ENCODE data around the gene BST2.
A peak's percentile ranks its signal among the peaks of the same experiment; 100 is the strongest.
"Not testable (repeated sequence)": the region's sequence is repeated elsewhere in the genome, so short reads cannot be mapped to it uniquely, and the experiment has no call there.

Gene BST2

DNA sequence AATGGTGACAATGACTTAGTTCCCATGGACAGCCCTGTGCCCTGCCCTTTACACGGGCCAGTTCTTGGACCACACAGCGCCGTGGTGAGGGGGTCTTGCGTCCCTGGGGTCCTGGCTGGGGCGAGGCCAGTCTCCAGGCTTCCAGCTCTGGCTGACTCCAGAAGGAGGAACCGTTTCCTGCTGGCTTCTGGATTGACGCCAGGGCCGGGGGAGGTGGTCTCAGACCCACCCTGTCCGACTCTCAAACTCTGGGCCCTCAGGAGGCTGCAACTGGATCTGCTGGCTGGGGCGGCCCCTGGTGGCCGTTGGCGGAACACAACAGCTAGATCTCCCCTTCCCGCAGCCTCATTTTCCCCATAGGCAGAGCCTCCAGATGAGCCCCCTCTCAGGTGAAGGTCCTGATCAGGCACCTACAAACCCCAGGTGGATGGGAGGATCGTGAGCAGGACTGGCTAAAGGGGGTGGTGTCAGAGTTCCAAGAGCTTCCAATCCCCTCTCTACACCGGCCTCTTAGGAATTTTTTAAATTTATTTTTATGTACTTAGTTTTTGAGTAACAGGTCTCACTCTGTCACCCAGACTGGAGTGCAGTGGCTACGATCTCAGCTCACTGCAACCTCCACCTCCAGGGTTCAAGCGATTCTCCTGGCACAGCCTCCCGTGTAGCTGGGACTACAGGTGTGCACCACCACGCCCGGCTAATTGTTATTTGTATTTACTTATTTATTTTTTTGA lies 19.4 kb downstream of the BST2 start:
- peak; percentile 18 for DNase-seq

DNA sequence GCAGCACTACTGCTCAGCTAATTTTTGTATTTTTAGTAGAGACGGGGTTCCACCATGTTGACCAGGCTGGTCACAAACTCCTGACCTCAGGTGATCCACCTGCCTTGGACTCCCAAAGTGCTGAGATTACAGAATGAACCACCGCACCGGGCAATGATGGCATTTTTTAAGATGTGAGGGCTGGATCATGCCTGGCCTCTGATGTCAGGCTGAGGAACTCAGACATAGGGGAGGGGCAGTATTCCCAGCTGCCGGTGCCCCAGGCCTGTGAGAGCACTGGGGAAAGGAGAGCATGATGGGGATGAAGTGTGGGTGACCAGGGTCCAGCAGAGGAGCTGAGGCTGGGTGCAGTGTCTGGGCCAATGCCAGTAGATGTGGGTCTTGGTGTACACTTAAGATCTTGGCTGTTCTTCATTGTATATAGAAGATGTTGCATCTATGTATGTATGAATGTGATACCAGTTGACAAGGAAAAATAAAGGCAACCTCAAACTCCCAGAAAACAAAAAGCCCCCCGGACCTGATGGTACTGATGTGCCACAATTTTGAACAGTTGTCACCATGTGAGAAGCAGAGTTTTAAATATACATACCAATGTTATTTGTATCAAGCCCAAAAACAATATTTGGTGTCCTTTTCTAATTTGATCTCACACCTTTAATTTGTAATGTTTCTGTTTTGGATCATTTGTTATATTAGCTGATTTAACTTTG lies 24.8 kb downstream of the BST2 start:
- no peak for DNase-seq

DNA sequence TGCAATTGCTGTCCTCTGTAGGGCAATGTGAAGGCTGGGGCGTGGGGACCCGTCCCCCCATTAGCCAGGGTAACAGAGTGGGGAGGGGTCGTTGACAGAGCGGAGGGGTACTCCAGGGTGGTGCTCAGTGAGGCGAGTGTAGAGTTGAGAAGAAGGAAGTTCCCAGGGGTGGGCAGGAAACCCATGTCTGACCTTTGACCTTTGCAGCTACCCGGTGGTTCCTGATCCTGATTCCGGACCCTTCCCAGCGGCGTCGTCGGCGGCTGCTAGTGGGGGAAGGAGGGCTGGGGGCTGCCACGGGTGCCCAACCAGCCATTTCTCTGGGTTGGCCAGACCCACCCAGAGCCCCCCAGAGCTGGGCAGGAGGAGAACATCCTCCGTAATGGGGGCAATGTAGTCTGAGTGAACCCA lies 26.2 kb downstream of the BST2 start:
- no peak for DNase-seq

DNA sequence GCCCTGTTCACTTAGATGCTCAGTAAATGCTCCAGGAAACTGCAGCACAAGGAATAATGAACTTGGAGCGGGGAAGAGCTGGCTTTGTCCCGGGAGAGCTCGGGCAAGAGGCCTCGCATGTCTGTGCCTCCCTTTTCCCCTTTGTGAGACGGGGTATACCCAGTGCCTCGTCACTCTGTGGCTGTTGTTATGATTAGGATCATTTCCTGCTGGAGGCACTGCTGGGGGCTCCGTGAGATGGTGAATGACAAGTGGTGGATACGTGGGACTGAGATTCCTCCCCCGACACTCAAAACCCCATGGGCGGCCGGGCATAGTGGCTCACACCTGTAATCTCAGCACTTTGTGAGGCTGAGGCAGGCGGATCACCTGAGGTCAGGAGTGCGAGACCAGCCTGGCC lies 27.2 kb downstream of the BST2 start:
- DNase-seq, result no peak

DNA sequence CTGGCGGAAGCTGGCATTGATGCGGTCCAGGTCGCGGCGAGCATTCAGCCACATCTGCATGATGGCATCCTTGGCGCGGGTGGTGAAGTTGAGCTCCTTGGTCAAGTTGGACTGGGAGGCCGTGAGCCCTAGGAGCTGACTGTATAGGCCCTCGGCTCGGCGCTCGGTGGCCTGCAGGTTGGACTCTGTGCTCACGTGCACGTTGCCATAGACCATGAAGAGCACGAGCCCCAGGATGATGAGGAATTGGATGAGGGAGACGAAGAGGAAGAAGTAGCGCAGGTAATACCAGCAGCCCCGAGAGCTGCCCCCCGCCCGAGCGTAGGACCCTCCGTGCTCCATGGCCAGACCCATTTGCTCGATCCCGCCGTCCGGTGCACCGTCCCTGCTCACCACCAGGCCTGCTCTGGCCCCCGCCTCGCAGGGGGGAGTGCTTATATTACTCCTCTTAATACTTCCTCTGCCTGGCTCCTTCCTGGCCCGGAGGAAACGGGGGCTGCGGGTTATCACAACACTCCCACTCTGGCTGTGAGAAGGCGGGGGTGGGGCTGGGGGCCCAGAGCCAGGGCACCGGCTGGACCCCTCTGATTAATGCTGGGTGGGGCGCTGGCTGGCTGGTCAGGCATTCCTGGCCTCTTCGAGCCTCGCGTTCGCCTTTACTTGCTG lies 28.4 kb downstream of the BST2 start, which contains the start of gene PLVAP:
Gene PLVAP, minus strand, starts transcription at position 408 of the 666 bp plus-strand sequence. Its CDS starts 54 bp downstream, at position 354.
- no peak for DNase-seq

DNA sequence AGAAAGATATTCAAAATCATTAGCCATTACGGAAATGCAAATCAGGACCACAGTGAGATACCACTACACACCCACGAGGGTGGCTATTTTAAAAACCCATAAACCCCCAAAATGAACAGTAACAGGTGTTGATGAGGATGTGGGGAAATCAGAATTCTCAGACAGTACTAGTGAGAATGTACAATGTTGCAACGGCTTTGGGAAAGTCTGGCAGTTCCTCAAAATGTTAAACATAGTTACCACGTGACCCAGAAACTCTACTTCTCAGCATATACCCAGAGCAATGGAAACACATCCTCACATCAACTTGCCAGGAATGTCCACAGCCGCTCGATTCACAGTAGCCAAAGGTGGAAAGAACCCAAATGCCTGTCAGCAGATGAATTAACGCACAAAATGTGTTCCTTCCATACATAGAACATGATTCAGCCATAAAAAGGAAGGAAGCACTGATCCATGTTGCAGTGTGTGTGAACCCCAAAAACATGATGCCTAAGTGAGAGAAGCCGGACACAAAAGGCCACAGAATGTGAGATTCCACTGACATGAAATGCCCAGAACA lies 35.3 kb downstream of the BST2 start:
- DNase-seq, result no peak

DNA sequence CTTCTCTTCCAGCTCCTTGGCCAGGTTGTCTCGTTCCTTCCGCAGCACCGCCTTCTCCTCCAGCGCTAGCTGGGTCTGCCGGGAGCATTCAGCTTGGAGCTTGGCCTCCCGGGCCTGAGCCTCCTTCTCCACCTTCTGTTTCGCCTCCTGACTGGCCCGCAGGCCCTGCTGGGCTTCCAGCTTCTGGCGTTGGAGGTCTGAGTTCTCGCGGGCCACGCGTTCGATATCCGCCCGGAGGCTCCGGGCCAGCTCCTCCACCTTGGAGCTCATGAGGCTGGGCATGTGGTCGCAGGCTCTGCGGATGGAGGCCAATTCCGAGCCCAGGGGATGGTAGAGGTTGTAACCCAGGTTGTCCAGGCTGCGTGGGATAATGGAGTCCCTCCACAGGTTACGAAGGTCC lies 40.1 kb downstream of the BST2 start:
- no peak for DNase-seq

DNA sequence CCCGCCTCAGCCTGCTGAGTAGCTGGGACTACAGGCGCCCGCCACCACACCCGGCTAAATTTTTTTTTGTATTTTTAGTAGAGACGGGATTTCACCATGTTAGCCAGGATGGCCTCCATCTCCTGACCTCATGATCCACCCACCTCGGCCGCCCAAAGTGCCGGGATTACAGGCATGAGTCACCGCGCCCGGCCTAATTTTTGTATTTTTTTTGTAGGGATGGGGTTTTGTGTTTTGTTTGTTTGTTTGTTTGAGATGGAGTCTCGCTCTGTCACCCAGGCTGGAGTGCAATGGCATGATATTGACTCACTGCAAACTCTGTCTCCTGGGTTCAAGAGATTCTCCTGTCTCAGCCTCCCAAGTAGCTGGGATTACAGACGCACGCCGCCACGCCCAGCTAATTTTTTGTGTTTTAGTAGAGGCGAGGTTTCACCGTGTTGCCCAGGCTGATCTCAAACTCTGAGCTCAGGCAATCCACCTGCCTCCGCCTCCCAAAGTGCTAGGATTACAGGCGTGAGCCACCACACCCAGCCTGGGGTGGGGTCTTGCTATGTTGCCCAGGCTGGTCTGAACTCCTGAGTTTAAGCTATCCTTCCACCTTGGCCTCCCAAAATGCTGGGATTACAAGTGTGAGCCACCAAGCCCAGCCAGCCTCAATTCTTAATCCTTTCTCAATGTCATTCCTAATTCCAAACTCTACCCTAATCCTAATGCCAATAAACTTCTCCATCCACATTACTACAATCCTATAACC lies 41.4 kb downstream of the BST2 start:
- DNase-seq, result not testable (repeated sequence)

DNA sequence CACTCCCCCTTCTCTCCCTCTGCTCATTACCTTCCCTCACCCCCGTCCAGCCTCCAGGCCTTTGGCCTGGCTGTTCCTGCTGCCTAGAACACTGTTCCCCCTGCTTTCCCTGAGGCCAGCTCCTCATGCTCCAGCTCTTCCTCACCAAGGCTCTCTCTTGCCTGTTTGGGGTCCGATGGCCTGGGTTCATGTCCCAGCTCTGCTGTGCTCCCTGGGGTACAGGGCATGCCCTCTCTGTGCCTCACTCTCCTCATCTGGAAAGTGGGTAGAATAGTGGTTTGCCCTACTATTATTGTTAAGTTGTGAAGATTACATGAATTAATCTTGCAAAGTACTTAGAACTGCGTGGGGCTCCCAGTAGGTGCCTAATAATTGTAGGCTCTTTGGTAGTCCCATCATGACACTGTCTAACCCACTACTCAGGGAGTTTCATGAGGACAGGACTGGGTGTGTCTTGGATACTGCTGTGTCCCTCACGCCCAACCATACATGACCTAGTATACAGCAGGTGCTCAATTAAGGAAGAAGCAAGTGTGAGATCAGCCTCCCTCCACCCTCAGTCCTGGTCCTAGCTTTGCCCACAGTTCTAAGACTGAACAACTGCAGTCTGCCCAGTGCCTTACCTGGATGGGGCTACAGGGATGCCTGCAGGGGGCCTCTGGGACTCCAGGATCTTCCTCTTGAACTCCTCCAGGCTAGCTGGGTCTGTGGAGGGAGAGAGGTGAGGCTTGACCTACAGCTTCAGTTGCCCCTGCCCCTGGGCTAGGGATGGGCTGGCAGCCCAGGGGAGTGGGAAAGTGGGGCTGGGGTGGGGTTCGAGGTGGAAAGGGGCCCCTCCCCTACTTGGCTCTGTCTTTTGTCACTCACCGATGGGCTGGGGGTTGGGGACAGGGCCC lies 45.3 kb downstream of the BST2 start:
- DNase-seq, result no peak

DNA sequence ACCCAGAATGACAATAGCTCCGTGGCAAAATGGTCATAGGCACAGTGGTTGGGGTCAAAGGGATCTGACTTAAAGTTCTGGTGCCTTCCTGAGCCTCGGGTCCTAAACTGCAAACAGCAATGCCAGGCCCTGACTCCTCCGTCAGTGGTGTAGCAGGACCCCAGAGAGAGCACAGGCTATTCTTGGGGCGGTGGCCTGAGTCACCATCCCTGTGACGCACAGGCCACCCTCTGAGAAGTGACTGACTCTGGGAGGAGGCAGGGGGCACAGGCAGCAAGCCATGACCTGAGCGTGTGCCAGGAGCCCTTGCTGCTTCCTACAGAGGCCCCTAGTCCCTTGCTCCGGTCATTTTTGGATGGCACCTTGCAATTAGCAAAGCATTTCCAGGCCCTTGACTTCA lies 47.0 kb downstream of the BST2 start:
- DNase-seq, result no peak

DNA sequence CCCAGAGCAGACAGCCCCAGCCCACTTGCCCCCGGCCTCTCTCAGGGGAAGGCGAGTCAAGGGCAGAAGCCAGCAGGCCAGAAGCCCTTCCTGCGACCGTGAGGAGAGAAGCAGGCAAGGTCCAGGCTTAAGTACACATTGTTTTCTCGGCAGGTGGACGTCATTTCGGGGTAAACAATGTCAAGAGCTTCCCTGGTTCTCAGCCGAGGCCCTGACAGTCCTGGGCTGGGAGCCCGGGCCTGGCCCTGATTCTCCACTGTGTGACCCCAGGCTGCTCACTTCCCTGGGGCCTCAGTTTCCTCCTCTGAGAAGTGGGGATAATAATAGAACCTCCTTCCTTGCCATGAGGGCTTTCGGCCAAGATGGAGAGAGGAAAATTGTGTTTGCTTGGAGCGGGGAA lies 47.7 kb downstream of the BST2 start:
- no peak for DNase-seq

DNA sequence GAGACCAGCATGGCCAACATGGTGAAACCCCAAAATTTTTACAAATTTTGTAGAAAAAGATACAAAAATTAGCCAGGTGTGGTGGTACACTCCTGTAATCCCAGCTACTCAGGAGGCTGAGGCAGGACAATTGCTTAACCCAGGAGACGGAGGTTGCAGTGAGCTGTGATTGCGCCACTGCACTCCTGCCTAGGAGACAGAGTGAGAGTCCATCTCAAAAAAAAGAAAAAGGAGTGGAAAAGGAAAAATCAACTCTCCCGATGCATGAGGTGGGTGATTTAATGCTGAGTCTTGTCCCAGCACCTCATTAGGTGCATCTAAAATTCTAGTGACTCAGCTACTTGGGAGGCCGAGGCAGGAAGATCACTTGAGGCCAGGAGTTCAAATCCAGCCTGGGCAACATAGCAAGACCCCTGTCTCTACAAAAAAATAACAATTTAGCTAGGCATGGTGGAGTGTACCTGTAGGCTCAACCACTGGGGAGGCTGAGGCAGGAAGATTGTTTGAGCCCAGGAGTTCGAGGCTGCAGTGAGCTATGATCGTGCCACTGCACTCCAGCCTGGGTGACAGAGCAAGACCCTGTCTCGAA lies 48.3 kb downstream of the BST2 start:
- no peak for DNase-seq

DNA sequence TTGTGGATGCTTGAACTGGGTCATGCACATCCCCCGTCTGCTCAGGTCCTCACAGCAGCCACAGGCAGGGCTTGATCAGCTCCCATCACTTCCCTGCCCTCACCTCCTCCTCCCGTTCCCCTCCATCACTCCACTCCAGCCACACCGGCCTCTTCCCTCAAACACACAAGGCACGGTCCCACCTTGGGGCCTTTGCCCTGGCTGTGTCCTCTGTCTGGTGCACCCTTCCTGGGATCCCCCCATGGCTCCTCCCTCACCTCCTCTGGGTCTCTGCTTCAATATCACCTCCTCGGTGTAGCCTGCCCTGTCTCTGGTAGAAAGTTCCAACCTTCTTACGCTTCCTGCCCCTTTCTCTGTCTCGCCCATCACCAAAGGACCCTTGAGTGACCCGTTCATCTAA lies 52.0 kb downstream of the BST2 start:
- no peak for DNase-seq
